Nephron (organoid): Measurements from ENCODE around the gene ZNF398.
A peak's percentile ranks its signal among the peaks of the same experiment; 100 is the strongest.
"Not testable (repeated sequence)": the region's sequence is repeated elsewhere in the genome, so short reads cannot be mapped to it uniquely, and the experiment has no call there.

ENCODE experiments used
- H3K27ac Mint-ChIP-seq, 3 experiments: 2 replicates each; pipeline ENCODE4 v1.8.0; 2020; ENCODE audit warnings: mixed read lengths in 3 of 3, mild to moderate bottlenecking in 2 of 3, moderate library complexity in 1 of 3
- H3K27me3 Mint-ChIP-seq: 2 replicates; pipeline ENCODE4 v1.8.0; 2021; ENCODE audit warnings: low read depth, mild to moderate bottlenecking, moderate library complexity, mixed read lengths
- H3K36me3 Mint-ChIP-seq: 2 replicates; pipeline ENCODE4 v1.8.0; 2020; ENCODE audit warnings: low read depth, mixed read lengths
- H3K4me1 Mint-ChIP-seq: 2 replicates; pipeline ENCODE4 v1.8.0; 2020; ENCODE audit warnings: mixed read lengths
- H3K4me3 Mint-ChIP-seq, 3 experiments: 2 replicates each; pipeline ENCODE4 v1.8.0; 2020; ENCODE audit warnings: mild to moderate bottlenecking in 3 of 3, mixed read lengths in 3 of 3, moderate library complexity in 2 of 3
- H3K9me3 Mint-ChIP-seq: 2 replicates; pipeline ENCODE4 v1.8.0; 2020; ENCODE audit warnings: mixed read lengths
- CTCF ChIP-seq, 3 experiments: fragments of 200-600 bp; sonication (generic); IDR thresholded peaks; one replicate each; pipeline ENCODE4 v1.5.0; 2021; ENCODE audit warnings: antibody characterized with exemption in 3 of 3; ENCODE audit not compliant: unreplicated experiment in 3 of 3

The ZNF398 gene

GRCh38 chr7:149141893-149142292 lies 5.4 kb upstream of the ZNF398 start:
- Mint-ChIP-seq H3K36me3 (peaks cover 4% of the 10 kb centered on the region), H3K4me1 (peaks cover 3% of the 10 kb centered on the region), H3K27ac (no peak overlapping the region), H3K27me3 (no peaks in the 10 kb centered on the region), H3K4me3 (no peak overlapping the region), H3K9me3 (no peaks in the 10 kb centered on the region)
- TF ChIP-seq CTCF (IDR thresholded peaks at IDR 0.05; ENCODE audit: unreplicated experiment in 3 of 3) = no peak

GRCh38 chr7:149144436-149144922 lies 2.8 kb upstream of the ZNF398 start:
- H3K27ac Mint-ChIP-seq, H3K27me3 Mint-ChIP-seq, H3K36me3 Mint-ChIP-seq, H3K4me1 Mint-ChIP-seq, H3K9me3 Mint-ChIP-seq, H3K4me3 Mint-ChIP-seq: not testable (repeated sequence)

- H3K27ac Mint-ChIP-seq = peak overlapping the region in 2 of 3 experiments; percentile 63 to 70
- no peaks in the 10 kb centered on the region for H3K9me3 Mint-ChIP-seq
- H3K4me3 Mint-ChIP-seq = peak overlapping the region; percentile 66 to 77 (median 76)
- no peak for TF ChIP-seq CTCF (IDR thresholded peaks at IDR 0.05; ENCODE audit: unreplicated experiment in 3 of 3)
- peaks cover 4% of the 10 kb centered on the region for H3K36me3 Mint-ChIP-seq
- H3K4me1 Mint-ChIP-seq = peaks cover 5% of the 10 kb centered on the region
- H3K27me3 Mint-ChIP-seq = no peaks in the 10 kb centered on the region
Observed at GRCh38 chr7:149145031-149145845, 2.0 kb upstream of the ZNF398 start.

GRCh38 chr7:149147752-149148653 lies 750 bp downstream of the ZNF398 start:
- Mint-ChIP-seq H3K36me3 (peaks cover 9% of the 10 kb centered on the region), H3K4me3 (peak overlapping the region; percentile 87 to 89 (median 88)), H3K27ac (peak overlapping the region; percentile 58 to 92 (median 82)), H3K27me3 (no peaks in the 10 kb centered on the region), H3K9me3 (no peaks in the 10 kb centered on the region), H3K4me1 (peaks cover 5% of the 10 kb centered on the region)
- no peak for TF ChIP-seq CTCF (IDR thresholded peaks at IDR 0.05; ENCODE audit: unreplicated experiment in 3 of 3)

GRCh38 chr7:149150981-149151380 lies 3.7 kb downstream of the ZNF398 start:
- Mint-ChIP-seq H3K9me3 (no peaks in the 10 kb centered on the region), H3K27ac (no peak overlapping the region), H3K36me3 (peaks cover 33% of the 10 kb centered on the region), H3K27me3 (no peaks in the 10 kb centered on the region), H3K4me1 (peaks cover 5% of the 10 kb centered on the region), H3K4me3 (peak overlapping the region in 2 of 3 experiments; percentile 3 to 24)
- TF ChIP-seq CTCF (IDR thresholded peaks at IDR 0.05; ENCODE audit: unreplicated experiment in 3 of 3) = no peak

- Mint-ChIP-seq H3K36me3 (peaks cover 53% of the 10 kb centered on the region), H3K27me3 (no peaks in the 10 kb centered on the region), H3K4me1 (no peaks in the 10 kb centered on the region), H3K9me3 (no peaks in the 10 kb centered on the region), H3K4me3 (no peak overlapping the region), H3K27ac (no peak overlapping the region)
- TF ChIP-seq CTCF (IDR thresholded peaks at IDR 0.05; ENCODE audit: unreplicated experiment in 3 of 3) = no peak
Observed at GRCh38 chr7:149153346-149153745, 6.1 kb downstream of the ZNF398 start.
